H1 (cell line): Measurements from ENCODE around the gene CACNA1F. TPM values are rescaled to one million over a fixed set of nuclear protein-coding genes. Genes with fewer than 3 reads are reported as not detected.

Source experiments
- CTCF ChIA-PET: fragments of 300-600 bp; sonication (Branson Sonifier 250); formaldehyde crosslinking; loops from one replicate; lab custom pipeline; 2021; ENCODE audit not compliant: partially characterized antibody; lab: Charles Lee
- POLR2A ChIA-PET: fragments of 300-600 bp; sonication (Branson Sonifier 250); formaldehyde crosslinking; loops from one replicate; lab custom pipeline; 2021; ENCODE audit warnings: inconsistent platforms; ENCODE audit not compliant: partially characterized antibody; lab: Charles Lee
- DNase-seq, 2 experiments: peaks; one replicate each; pipeline versions ENCODE4 v3.0.0 to v3.0.0-alpha.2; 2010 to 2022; ENCODE audit warnings: low spot score in 2 of 2, low read depth in 1 of 2, mixed read lengths in 1 of 2
- FAIRE-seq: peaks from 2 replicates; lab custom pipeline; 2011; peaks lifted over from hg19 to GRCh38; lab: Jason Lieb, UNC
- H2AFZ ChIP-seq: 2 replicates; pipeline ENCODE4 v1.8.1; 2012; ENCODE audit warnings: low read length, inconsistent platforms
- H2AK5ac ChIP-seq: 2 replicates; pipeline ENCODE4 v1.6.1; 2013; ENCODE audit warnings: low read depth, low read length
- H2BK120ac ChIP-seq: replicated peaks from 2 replicates; pipeline ENCODE3; 2013; ENCODE audit warnings: low read depth, low read length, inconsistent platforms
- H2BK12ac ChIP-seq: 2 replicates; pipeline ENCODE4 v1.6.1; 2013; ENCODE audit warnings: low read depth, low read length
- H2BK15ac ChIP-seq: 2 replicates; pipeline ENCODE4 v1.6.1; 2013; ENCODE audit warnings: low read length
- H2BK20ac ChIP-seq: 2 replicates; pipeline ENCODE4 v1.6.1; 2013; ENCODE audit warnings: low read length
- H2BK5ac ChIP-seq: 2 replicates; pipeline ENCODE4 v1.6.1; 2013; ENCODE audit warnings: low read depth, low read length
- H3K14ac ChIP-seq: 2 replicates; pipeline ENCODE4 v1.6.1; 2013; ENCODE audit warnings: inconsistent platforms; ENCODE audit not compliant: insufficient read length
- H3K18ac ChIP-seq: 2 replicates; pipeline ENCODE4 v1.6.1; 2013; ENCODE audit warnings: low read length; ENCODE audit errors: extremely low read depth
- H3K23ac ChIP-seq: 2 replicates; pipeline ENCODE4 v1.6.1; 2013; ENCODE audit warnings: inconsistent platforms; ENCODE audit not compliant: insufficient read length
- H3K23me2 ChIP-seq: 2 replicates; pipeline ENCODE4 v1.6.1; 2013; ENCODE audit warnings: low read depth, low read length
- H3K27ac ChIP-seq: 2 replicates; pipeline ENCODE4 v1.6.1; 2011; ENCODE audit warnings: low read depth, low read length, inconsistent platforms
- H3K27me3 ChIP-seq, 4 experiments: replicated peaks in 1 of 4; 1 replicate in 1 of 4; 2 replicates in 3 of 4; pipeline versions ENCODE4 v1.6.1 to v1.8.1; 2011 to 2013; ENCODE audit warnings: low read length in 3 of 4, mild to moderate bottlenecking in 3 of 4, inconsistent platforms in 2 of 4, mixed read lengths in 2 of 4, moderate library complexity in 1 of 4; ENCODE audit not compliant: control insufficient read depth in 3 of 4, insufficient read depth in 3 of 4; ENCODE audit errors: extremely low read depth in 1 of 4
- H3K36me3 ChIP-seq, 4 experiments: 2 replicates each; pipeline versions ENCODE4 v1.6.1 to v1.8.1; 2011 to 2013; ENCODE audit warnings: mild to moderate bottlenecking in 4 of 4, low read length in 3 of 4, moderate library complexity in 2 of 4, control low read depth in 1 of 4, inconsistent platforms in 1 of 4; ENCODE audit not compliant: insufficient read depth in 4 of 4, control insufficient read depth in 2 of 4
- H3K4ac ChIP-seq: replicated peaks from 2 replicates; pipeline ENCODE3; 2013; ENCODE audit warnings: low read length, low read depth, mixed read lengths, inconsistent platforms; ENCODE audit not compliant: insufficient read length
- H3K4me1 ChIP-seq, 4 experiments: replicated peaks in 1 of 4; 1 replicate in 1 of 4; 2 replicates in 3 of 4; pipeline versions ENCODE4 v1.6.1 to v1.8.1; 2011 to 2013; ENCODE audit warnings: low read length in 3 of 4, inconsistent platforms in 2 of 4, mixed read lengths in 1 of 4; ENCODE audit not compliant: insufficient read depth in 4 of 4, control insufficient read depth in 3 of 4
- H3K4me2 ChIP-seq, 2 experiments: 2 replicates each; pipeline versions ENCODE4 v1.6.1 to v1.8.1; 2011 to 2013; ENCODE audit warnings: low read depth in 2 of 2, low read length in 2 of 2, control low read depth in 1 of 2, inconsistent platforms in 1 of 2, mild to moderate bottlenecking in 1 of 2; ENCODE audit not compliant: insufficient read depth in 1 of 2
- H3K4me3 ChIP-seq, 4 experiments: fragments of 200-600, 300-600 bp in 1 of 4; sonication (generic), shearing (Covaris generic), sonication (Bioruptor Twin) in 1 of 4; 2 replicates each; pipeline versions ENCODE4 v1.5.1 to v1.8.1; 2011 to 2016; ENCODE audit warnings: low read length in 4 of 4, low read depth in 3 of 4, control low read depth in 2 of 4, inconsistent platforms in 2 of 4, mild to moderate bottlenecking in 2 of 4, mixed read lengths in 1 of 4, moderate library complexity in 1 of 4; ENCODE audit not compliant: insufficient read depth in 2 of 4; ENCODE audit errors: extremely low read depth in 1 of 4
- H3K56ac ChIP-seq: replicated peaks from 2 replicates; pipeline ENCODE3; 2013; ENCODE audit warnings: low read depth, mild to moderate bottlenecking, mixed read lengths, low read length, inconsistent platforms; ENCODE audit not compliant: insufficient read length
- H3K79me1 ChIP-seq: 2 replicates; pipeline ENCODE4 v1.6.1; 2013; ENCODE audit warnings: low read depth, low read length, control low read depth
- H3K79me2 ChIP-seq, 2 experiments: 2 replicates each; pipeline versions ENCODE4 v1.6.1 to v1.8.1; 2012 to 2013; ENCODE audit warnings: low read length in 2 of 2, mild to moderate bottlenecking in 2 of 2, inconsistent platforms in 1 of 2; ENCODE audit not compliant: insufficient read depth in 2 of 2, control insufficient read depth in 1 of 2
- H3K9ac ChIP-seq, 4 experiments: replicated peaks in 1 of 4; 1 replicate in 1 of 4; 2 replicates in 3 of 4; pipeline versions ENCODE4 v1.6.1 to v1.8.1; 2011 to 2013; ENCODE audit warnings: low read depth in 3 of 4, low read length in 3 of 4, control low read depth in 2 of 4, mild to moderate bottlenecking in 2 of 4, moderate library complexity in 2 of 4, inconsistent platforms in 1 of 4; ENCODE audit errors: extremely low read depth in 1 of 4
- H3K9me3 ChIP-seq, 2 experiments: 2 replicates each; pipeline versions ENCODE4 v1.6.1 to v1.8.1; 2012 to 2013; ENCODE audit warnings: mild to moderate bottlenecking in 2 of 2, moderate library complexity in 2 of 2, control low read depth in 1 of 2, inconsistent platforms in 1 of 2, low read depth in 1 of 2, low read length in 1 of 2, mixed read lengths in 1 of 2; ENCODE audit not compliant: insufficient read depth in 2 of 2
- H4K20me1 ChIP-seq, 2 experiments: replicated peaks in 1 of 2; 2 replicates each; pipeline versions ENCODE3 to v1.8.1; 2011 to 2013; ENCODE audit warnings: inconsistent platforms in 2 of 2, low read length in 2 of 2, mild to moderate bottlenecking in 1 of 2; ENCODE audit not compliant: insufficient read depth in 2 of 2, control insufficient read depth in 1 of 2
- H4K5ac ChIP-seq: 2 replicates; pipeline ENCODE4 v1.6.1; 2013; ENCODE audit warnings: low read length, low read depth, mixed read lengths, inconsistent platforms; ENCODE audit not compliant: insufficient read length
- H4K8ac ChIP-seq: 2 replicates; pipeline ENCODE4 v1.8.0; 2013; ENCODE audit warnings: mild to moderate bottlenecking, moderate library complexity, low read length, inconsistent platforms; ENCODE audit not compliant: insufficient read depth; ENCODE audit errors: extremely low read depth
- H4K91ac ChIP-seq: replicated peaks from 2 replicates; pipeline ENCODE3; 2013; ENCODE audit warnings: low read length, mixed read lengths, inconsistent platforms; ENCODE audit not compliant: insufficient read length
- ATF3 ChIP-seq: IDR thresholded peaks from 2 replicates; pipeline ENCODE4 v1.6.1; 2011; ENCODE audit warnings: low read depth, mild to moderate bottlenecking, low read length; ENCODE audit not compliant: insufficient read depth
- CHD1 ChIP-seq: IDR thresholded peaks from 2 replicates; pipeline ENCODE4 v1.6.1; 2012; ENCODE audit warnings: low read depth, low read length, improper control_type of control experiment
- EGR1 ChIP-seq: IDR thresholded peaks from 2 replicates; pipeline ENCODE4 v1.6.1; 2011; ENCODE audit warnings: low read depth, low read length, borderline replicate concordance
- HDAC2 ChIP-seq, 2 experiments: fragments of 300-600 bp in 1 of 2; sonication (generic) in 1 of 2; IDR thresholded peaks; 2 replicates each; pipeline ENCODE4 v1.6.1; 2011 to 2012; ENCODE audit warnings: low read depth in 2 of 2, low read length in 2 of 2, mild to moderate bottlenecking in 2 of 2, moderate library complexity in 2 of 2, borderline replicate concordance in 1 of 2, inconsistent platforms in 1 of 2
- MAFK ChIP-seq: IDR thresholded peaks from 2 replicates; pipeline ENCODE4 v1.6.1; 2012; ENCODE audit warnings: low read depth, mild to moderate bottlenecking, improper control_type of control experiment, low read length
- NANOG ChIP-seq: IDR thresholded peaks from 2 replicates; pipeline ENCODE4 v1.6.1; 2011; ENCODE audit warnings: low read length, low read depth, mild to moderate bottlenecking, inconsistent platforms; ENCODE audit not compliant: insufficient read depth, poor library complexity, severe bottlenecking
- NRF1 ChIP-seq: IDR thresholded peaks from 2 replicates; pipeline ENCODE4 v1.6.1; 2011; ENCODE audit warnings: mild to moderate bottlenecking, low read depth, low read length, improper control_type of control experiment
- YY1 ChIP-seq: IDR thresholded peaks from 2 replicates; pipeline ENCODE4 v1.6.1; 2011; ENCODE audit warnings: low read depth, mild to moderate bottlenecking, low read length
- ZNF274 ChIP-seq: IDR thresholded peaks from 2 replicates; pipeline ENCODE4 v1.7.0; 2012; ENCODE audit warnings: low read length, borderline replicate concordance; ENCODE audit errors: extremely low read depth
- WGBS, 2 experiments: shearing (Covaris generic) in 1 of 2; methylation state at CpG; one replicate each; pipeline versions ENCODE4 v1.1.6 to v1.1.7; 2013 to 2015; ENCODE audit warnings: low lambda C conversion rate in 2 of 2, mixed read lengths in 2 of 2, inconsistent platforms in 1 of 2, low coverage in 1 of 2, missing lambda C conversion rate in 1 of 2; ENCODE audit not compliant: insufficient replicate concordance in 2 of 2, insufficient coverage in 1 of 2, insufficient read length in 1 of 2; ENCODE audit errors: extremely low coverage in 1 of 2, missing lambda C conversion rate in 1 of 2; 5-methylcytosine and 5-hydroxymethylcytosine counted together
- polyA plus RNA-seq, 7 experiments: library from polyadenylated mRNA; depleted of rRNA in 3 of 7; stranded (reverse) in 5 of 7; unstranded in 2 of 7; fragments of >200 nt in 5 of 7; fragments of 200-250 nt in 2 of 7; gene quantifications; 1 replicate in 5 of 7; 2 replicates in 1 of 7; 4 replicates in 1 of 7; pipeline versions ENCODE4 v1.2.1 to v1.2.3, GENCODE V29; 2011 to 2013; ENCODE audit warnings: missing spikeins in 2 of 7, mixed read lengths in 2 of 7
- total RNA-seq: library from RNA; stranded (reverse); fragmentation: NEBNext Ultra II Directional; extraction: Animal tissue kit (Norgen Biotek cat#: 25700); gene quantifications from 2 replicates; pipeline ENCODE4 v1.2.1, GENCODE V29; 2021

The CACNA1F gene
- total and polyA plus RNA-seq, 2 of the 8 experiments (the other 6 are each of a cell fraction or from before 2014, with no cell fraction given), result 0.59 to 0.84 TPM

DNA sequence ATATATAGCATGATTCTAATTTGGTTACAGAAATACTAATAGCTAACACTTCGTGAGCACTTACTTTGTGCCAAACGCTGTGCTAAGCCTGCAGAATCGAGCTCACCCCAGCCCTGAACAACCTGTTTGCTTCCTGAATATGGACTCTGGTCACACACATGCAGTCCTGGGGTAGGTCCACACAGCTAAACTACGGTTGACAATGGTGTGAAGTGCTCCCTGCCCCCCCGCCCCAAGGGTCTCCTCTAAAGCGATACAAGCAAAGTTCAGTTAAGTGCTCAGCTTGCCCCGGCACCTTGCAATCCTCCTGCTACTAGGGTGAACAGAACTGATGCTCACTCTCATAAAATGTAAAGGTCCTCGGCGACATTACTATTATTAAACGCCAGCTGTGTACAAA lies 30.5 kb upstream of the CACNA1F start:
- CTCF ChIA-PET, result interaction anchor here (0.8 kb wide), 1 partner anchor 74 kb away, joined by 3 read pairs; no protein-coding TSS in a partner anchor
- FAIRE-seq, result no peak
- TF ChIP-seq MAFK (no peak), CHD1 (no peak), EGR1 (no peak), ATF3 (no peak), YY1 (no peak), HDAC2 (IDR thresholded peaks at IDR 0.05; ENCODE audit: borderline replicate concordance in 1 of 2, low read depth in 2 of 2, low read length in 2 of 2) (no peak), NANOG (no peak), NRF1 (no peak), ZNF274 (no peak)

More for the DNA sequence above, 30.5 kb upstream of the CACNA1F start:
- no peaks in the 10 kb centered on the region for H3K27me3 ChIP-seq
- H3K9me3 ChIP-seq, result no peaks in the 10 kb centered on the region
- H3K4me3 ChIP-seq, result no peak overlapping the region
- H3K56ac ChIP-seq, result no peak overlapping the region
- H3K4me1 ChIP-seq, result peaks cover 0 to 5% (median under 1%) of the 10 kb centered on the region in 4 experiments; a peak in 2 of 7 replicates
- no peaks in the 10 kb centered on the region for H3K23me2 ChIP-seq
- H2BK20ac ChIP-seq, result no peak overlapping the region
- no peak overlapping the region for H2BK120ac ChIP-seq
- H3K23ac ChIP-seq, result no peak overlapping the region
- H2BK5ac ChIP-seq, result no peak overlapping the region
- no peak overlapping the region for H4K91ac ChIP-seq
- no peak overlapping the region for H2BK12ac ChIP-seq
- no peak overlapping the region for H4K8ac ChIP-seq
- no peaks in the 10 kb centered on the region for H3K79me2 ChIP-seq
- H2AK5ac ChIP-seq, result no peak overlapping the region
- H4K20me1 ChIP-seq, result no peaks in the 10 kb centered on the region
- H3K36me3 ChIP-seq, result no peaks in the 10 kb centered on the region
- no peak overlapping the region for H3K4ac ChIP-seq
- H3K9ac ChIP-seq, result no peak overlapping the region
- H3K4me2 ChIP-seq, result no peak overlapping the region
- POLR2A ChIA-PET, result interaction anchor here (0.7 to 1.5 kb wide), 4 partner anchors 8 to 27 kb away, joined by 3 to 6 read pairs (median 4); no protein-coding TSS in a partner anchor
- no peak overlapping the region for H4K5ac ChIP-seq
- no peak overlapping the region for H3K14ac ChIP-seq
- H3K18ac ChIP-seq, result no peak overlapping the region
- H2BK15ac ChIP-seq, result no peak overlapping the region
- DNase-seq, result no peak
- no peak overlapping the region for H2AFZ ChIP-seq
- no peaks in the 10 kb centered on the region for H3K79me1 ChIP-seq
- 85% methylated on average over 10 of the region's 10 CpGs; no CpG with 5 or more reads in 1 of the 2 experiments for WGBS, 2 experiments
- no peak overlapping the region for H3K27ac ChIP-seq
